Bronchial epithelial cell (primary cell): ENCODE results near the gene ANKRD11. TPM values are rescaled to one million over a fixed set of nuclear protein-coding genes. Genes with fewer than 3 reads are reported as not detected.
"Not testable (repeated sequence)": the region's sequence is repeated elsewhere in the genome, so short reads cannot be mapped to it uniquely, and the experiment has no call there.

Experiments
- DNase-seq: peaks from one replicate; pipeline ENCODE4 v3.0.0-alpha.2; 2010; ENCODE audit warnings: low read depth
- FAIRE-seq: peaks from 2 replicates; lab custom pipeline; 2011; peaks lifted over from hg19 to GRCh38; lab: Jason Lieb, UNC
- H3K27me3 ChIP-seq: 2 replicates; pipeline ENCODE4 v1.5.1; 2011; ENCODE audit warnings: low read length; ENCODE audit not compliant: control insufficient read depth, insufficient read depth
- H3K36me3 ChIP-seq: 2 replicates; pipeline ENCODE4 v1.5.1; 2011; ENCODE audit warnings: low read length; ENCODE audit not compliant: control insufficient read depth, insufficient read depth
- H3K4me3 ChIP-seq: 2 replicates; pipeline ENCODE4 v1.5.1; 2011; ENCODE audit warnings: mild to moderate bottlenecking, low read depth, low read length, control low read depth
- total RNA-seq: library from RNA; depleted of rRNA; stranded (reverse); fragments of >200 nt; gene quantifications from 2 replicates; pipeline ENCODE4 v1.2.1, GENCODE V29; 2014
- TF ChIP-seq, protein P1 (sequence below): IDR thresholded peaks from 2 replicates; pipeline ENCODE4 v1.5.1; 2011; ENCODE audit warnings: mild to moderate bottlenecking, moderate library complexity, low read length, control low read depth, inconsistent platforms; ENCODE audit not compliant: insufficient read depth, severe bottlenecking

Gene ANKRD11
- total RNA-seq, 1 donor from 2014 or later = 64.5 TPM

DNA sequence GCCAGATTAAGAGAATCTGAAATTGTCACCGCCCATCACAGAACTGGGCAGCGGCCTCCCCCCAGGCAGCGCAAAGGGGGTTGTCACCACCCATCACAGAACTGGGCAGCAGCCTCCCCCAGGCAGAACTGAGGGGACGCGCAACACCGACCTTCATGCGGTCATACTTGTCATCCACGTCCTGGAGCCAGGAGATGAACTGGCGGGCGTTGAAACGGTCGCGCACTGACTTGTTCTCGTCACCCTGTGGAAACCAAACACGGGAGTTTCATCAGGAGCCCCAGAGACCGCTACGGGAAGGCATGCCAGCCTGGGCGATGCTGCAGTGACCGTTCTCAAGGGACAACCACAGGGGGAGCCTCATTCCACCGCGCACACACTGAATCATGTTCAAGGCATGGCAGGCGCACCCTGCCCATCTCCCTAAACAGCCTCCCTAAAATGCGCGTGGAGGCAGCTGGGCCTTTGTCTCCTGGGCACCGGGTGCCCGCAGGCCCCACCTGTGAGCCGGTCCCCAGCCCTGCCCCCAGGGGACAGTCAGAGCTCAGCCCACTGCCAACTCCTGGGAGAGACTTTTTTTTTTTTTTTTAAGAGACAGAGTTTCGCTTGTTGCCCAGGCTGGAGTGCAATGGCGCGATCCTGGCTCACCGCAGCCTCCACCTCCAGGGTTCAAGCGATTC lies 219.6 kb downstream of the ANKRD11 start:
- no peak for FAIRE-seq
- TF ChIP-seq, protein P1, sequence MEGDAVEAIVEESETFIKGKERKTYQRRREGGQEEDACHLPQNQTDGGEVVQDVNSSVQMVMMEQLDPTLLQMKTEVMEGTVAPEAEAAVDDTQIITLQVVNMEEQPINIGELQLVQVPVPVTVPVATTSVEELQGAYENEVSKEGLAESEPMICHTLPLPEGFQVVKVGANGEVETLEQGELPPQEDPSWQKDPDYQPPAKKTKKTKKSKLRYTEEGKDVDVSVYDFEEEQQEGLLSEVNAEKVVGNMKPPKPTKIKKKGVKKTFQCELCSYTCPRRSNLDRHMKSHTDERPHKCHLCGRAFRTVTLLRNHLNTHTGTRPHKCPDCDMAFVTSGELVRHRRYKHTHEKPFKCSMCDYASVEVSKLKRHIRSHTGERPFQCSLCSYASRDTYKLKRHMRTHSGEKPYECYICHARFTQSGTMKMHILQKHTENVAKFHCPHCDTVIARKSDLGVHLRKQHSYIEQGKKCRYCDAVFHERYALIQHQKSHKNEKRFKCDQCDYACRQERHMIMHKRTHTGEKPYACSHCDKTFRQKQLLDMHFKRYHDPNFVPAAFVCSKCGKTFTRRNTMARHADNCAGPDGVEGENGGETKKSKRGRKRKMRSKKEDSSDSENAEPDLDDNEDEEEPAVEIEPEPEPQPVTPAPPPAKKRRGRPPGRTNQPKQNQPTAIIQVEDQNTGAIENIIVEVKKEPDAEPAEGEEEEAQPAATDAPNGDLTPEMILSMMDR = no peak
- H3K36me3 ChIP-seq = peaks cover 43% of the 10 kb centered on the region
- H3K4me3 ChIP-seq = no peak overlapping the region
- no peaks in the 10 kb centered on the region for H3K27me3 ChIP-seq
- no peak for DNase-seq

DNA sequence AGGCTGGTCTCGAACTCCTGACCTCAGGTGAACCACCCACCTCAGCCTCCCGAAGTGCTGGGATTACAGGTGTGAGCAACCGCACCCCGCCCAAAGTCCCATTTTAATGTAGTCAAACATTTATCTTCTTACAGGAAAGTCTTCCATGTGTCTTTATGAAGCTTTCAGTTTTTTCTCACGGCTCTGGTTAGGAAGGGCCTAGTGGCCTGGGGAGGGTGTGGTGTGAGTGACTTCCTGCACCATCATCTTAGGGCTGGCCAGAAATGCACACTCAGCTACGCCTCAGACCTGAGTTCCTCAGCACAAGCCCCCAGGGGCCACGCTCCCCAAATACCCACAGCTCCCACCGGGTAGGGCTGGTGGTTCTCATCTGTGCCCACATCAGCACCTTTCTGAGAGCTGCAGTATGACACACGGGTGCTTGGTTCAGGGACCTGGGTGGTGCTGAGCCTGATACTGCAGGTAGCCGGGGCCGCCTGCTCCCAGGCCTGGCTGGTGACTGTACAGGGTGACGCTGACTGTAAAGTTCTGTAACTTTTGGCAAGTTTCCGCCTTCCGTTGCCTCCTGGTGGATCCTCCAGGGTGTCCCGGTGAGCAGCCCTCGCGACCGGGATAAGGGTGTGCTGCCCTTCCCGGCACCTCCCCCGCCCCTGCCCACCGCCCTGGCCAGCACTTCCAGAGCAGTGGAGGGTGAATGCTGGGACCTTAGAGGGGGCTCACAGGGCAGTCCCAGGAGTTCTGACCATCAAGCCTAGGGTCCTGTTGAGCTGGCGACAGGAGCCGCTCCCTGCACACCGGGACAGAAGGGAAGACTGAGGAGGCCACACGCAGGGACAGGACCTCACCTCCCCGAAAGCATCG lies 220.3 kb downstream of the ANKRD11 start:
- no peak for DNase-seq
- Histone ChIP-seq H3K4me3 (no peak overlapping the region), H3K36me3 (peaks cover 35% of the 10 kb centered on the region), H3K27me3 (no peaks in the 10 kb centered on the region)
- FAIRE-seq = no peak
- TF ChIP-seq, protein P1 = no peak

DNA sequence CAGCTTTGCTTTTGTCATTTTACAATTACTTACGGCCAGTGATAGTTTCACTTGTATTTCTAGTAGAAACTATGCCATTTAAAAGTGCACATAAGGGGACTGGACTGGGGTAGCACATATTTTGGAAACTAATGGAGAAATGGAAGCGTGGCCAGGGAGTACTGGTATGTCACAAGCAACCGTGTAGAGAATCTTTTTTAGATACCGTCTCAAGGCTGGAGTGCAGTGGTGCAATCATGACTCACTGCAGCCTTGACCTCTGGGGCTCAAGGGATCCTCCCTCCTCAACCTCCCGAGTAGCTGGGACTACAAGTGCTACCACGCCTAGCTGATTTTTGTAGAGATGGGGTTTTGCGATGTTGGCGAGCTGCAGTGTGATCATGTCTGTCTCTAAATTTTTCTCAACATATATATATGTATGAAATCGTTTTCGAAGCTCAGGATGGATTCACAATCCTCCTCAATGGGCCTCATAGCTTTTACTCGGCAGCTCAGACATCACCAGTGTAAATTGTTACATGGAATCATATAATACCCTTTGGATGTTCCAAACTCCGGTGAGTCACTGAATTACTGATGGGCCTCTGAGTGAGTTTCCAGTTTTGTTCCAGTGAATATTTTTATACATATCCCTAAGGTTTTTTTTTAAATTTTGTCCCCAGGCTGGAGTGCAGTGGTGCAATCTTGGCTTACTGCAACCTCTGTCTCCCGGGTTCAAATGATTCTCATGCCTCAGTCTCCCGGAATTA lies 221.2 kb downstream of the ANKRD11 start:
- no peak for FAIRE-seq
- TF ChIP-seq, protein P1 = no peak
- H3K36me3 ChIP-seq = peaks cover 30% of the 10 kb centered on the region

DNA sequence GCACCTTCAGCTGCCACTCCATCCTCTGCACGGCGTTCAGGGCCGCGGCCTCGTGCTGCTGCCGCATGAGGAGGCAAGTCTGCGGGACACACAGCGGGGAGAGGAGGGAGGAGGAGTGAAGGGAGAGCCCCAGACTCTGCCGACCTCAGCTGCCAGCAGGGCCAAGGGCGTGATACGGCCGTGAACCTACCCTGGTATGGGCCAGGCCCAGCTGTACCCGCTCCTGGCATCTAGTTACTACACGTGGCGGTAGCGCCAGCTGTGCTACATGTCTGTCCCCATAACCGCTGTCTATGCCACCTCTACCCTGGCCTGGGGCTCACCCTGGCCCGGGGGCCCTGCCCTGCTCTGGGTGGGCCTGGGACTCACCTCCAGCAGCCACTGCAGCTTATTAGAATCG lies 221.8 kb downstream of the ANKRD11 start:
- H3K4me3 ChIP-seq = no peak overlapping the region
- DNase-seq = no peak
- TF ChIP-seq, protein P1 = no peak
- no peaks in the 10 kb centered on the region for H3K27me3 ChIP-seq
- no peak for FAIRE-seq
- H3K36me3 ChIP-seq = peaks cover 26% of the 10 kb centered on the region

More for the DNA sequence above, 221.2 kb downstream of the ANKRD11 start:
- Histone ChIP-seq H3K27me3 (no peaks in the 10 kb centered on the region), H3K4me3 (no peak overlapping the region)
- no peak for DNase-seq

DNA sequence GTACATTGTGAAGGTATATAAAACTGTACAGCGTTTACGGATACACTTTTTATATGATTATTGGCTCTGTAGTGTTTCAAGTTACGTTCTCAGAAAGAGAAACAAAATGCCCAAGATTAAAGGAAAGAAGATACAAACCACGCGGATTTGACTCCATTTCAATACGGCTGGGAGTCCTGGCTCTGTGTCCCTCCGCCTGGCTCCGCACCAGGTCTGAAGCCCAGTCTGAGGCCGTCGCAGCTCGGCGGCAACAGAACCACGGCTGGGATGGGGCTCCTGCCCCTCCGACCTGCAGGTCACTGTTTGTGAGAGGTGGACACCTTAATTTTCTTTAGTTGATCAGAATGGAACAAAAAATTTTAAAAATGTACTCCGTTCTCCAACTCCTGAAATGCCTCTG lies 222.6 kb downstream of the ANKRD11 start:
- not testable (repeated sequence) for FAIRE-seq, H3K4me3 ChIP-seq, H3K27me3 ChIP-seq, DNase-seq
- H3K36me3 ChIP-seq = peaks cover 24% of the 10 kb centered on the region
